GM13976 (cell line): ENCODE results near the gene POU1F1.
A peak's percentile ranks its signal among the peaks of the same experiment; 100 is the strongest.

ENCODE experiments used
- DNase-seq: peaks from one replicate; pipeline ENCODE4 v3.0.0; 2012; ENCODE audit warnings: low spot score
- CTCF ChIP-seq: IDR thresholded peaks from 2 replicates; pipeline ENCODE4 v1.5.1; 2012; ENCODE audit warnings: borderline replicate concordance, mild to moderate bottlenecking; ENCODE audit not compliant: insufficient read depth; ENCODE audit errors: extremely low read depth, missing control alignments, control extremely low read depth
- in situ Hi-C: fragments of 300-500 bp; cut with MboI; formaldehyde crosslinking; loops from one replicate; pipeline ENCODE4 v1.12.0; 2022; ENCODE audit warnings: low sequenced_read_pairs, mixed read lengths, inconsistent platforms; ENCODE audit not compliant: unreplicated experiment

The POU1F1 gene

GRCh38 chr3:87233805-87234204 is 42.6 kb downstream of the POU1F1 start:
- no peak for DNase-seq
- in situ Hi-C loops = no loop called here
- no peak for TF ChIP-seq CTCF

DNA sequence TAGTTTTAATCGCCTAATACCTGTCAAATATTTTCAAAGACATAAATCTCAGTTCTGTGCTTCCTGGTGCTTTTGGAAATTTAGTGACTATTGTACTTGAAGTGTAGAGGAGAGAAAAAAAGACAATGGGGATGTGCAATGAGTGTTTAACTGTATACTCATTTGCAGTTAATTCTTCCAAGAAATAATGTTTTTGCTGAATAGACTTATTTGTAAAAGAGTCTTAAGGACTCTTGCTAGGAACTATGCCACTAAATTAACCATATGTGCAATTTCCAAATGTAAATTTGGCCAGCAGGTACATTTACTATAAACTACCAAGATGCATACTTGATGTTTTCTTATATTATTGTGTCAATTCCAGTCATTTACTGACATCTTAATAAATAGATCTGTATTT is 47.3 kb downstream of the POU1F1 start:
- DNase-seq = no peak
- in situ Hi-C loops = no loop called here
- TF ChIP-seq CTCF = no peak

DNA sequence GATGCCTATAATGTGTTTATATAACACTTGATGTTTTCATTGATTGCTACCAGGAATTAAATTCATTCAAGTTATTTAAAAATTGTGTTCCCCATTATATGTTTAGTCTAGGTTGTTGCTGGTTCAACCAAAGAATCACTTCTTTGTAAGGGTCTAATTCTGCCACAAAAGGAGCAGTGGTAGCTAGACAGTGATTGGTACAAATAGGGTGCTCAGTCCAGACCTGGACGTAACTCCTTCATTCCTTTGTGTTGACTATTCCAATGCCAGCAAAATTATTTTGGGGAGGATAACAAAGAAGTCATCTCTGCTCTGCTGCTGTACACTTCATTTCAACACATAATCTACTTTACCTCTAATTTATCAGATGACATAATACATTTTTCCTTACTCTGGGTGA is 48.1 kb downstream of the POU1F1 start:
- in situ Hi-C loops = no loop called here
- DNase-seq = no peak
- no peak for TF ChIP-seq CTCF

DNA sequence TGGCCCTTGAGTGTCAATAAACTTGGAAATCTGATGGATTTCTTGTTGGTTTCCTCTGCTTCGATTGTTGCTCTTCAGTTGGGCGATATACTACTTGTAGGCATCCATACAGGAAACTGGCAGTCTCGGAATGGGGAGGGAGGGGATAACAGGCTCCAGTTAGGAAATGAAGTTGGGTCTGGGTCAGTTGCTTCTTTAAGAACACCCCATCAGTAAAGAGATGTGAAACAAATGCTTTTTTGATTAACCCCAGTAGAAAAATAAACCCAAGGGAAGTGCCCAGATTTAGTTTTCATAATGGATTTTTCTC is 48.6 kb downstream of the POU1F1 start:
- peak; percentile 3 for DNase-seq
- TF ChIP-seq CTCF = no peak
- in situ Hi-C loops = no loop called here

GRCh38 chr3:87227104-87227834 is 49.1 kb downstream of the POU1F1 start, which contains the start of gene CHMP2B:
Gene CHMP2B, plus strand, starts transcription at chr3:87227309. Its CDS starts 214 bp downstream, at chr3:87227523.
- TF ChIP-seq CTCF = no peak
- in situ Hi-C loops = no loop called here
- DNase-seq = peak; percentile 92

- no peak for DNase-seq
- in situ Hi-C loops = no loop called here
- no peak for TF ChIP-seq CTCF
Measured at GRCh38 chr3:87225659-87226058, 50.7 kb downstream of the POU1F1 start.
